Mesothelial cell of epicardium (in vitro differentiated cells): ENCODE results near the gene PPP1R7. TPM values are rescaled to one million over a fixed set of nuclear protein-coding genes. Genes with fewer than 3 reads are reported as not detected.

Source experiments
- DNase-seq, 2 experiments: peaks; one replicate each; pipeline ENCODE4 v3.0.0; 2021; ENCODE audit warnings: low spot score in 2 of 2; ENCODE audit not compliant: unreplicated experiment in 2 of 2
- H3K27ac Mint-ChIP-seq: 2 replicates; pipeline ENCODE4 v1.8.0; 2021; ENCODE audit warnings: mixed read lengths
- H3K27me3 Mint-ChIP-seq: 2 replicates; pipeline ENCODE4 v1.8.0; 2021; ENCODE audit warnings: low read depth, mixed read lengths
- H3K36me3 Mint-ChIP-seq: 2 replicates; pipeline ENCODE4 v1.8.0; 2021; ENCODE audit warnings: mixed read lengths
- H3K4me1 Mint-ChIP-seq: 2 replicates; pipeline ENCODE4 v1.8.0; 2021; ENCODE audit warnings: mixed read lengths
- H3K4me3 Mint-ChIP-seq: 2 replicates; pipeline ENCODE4 v1.8.0; 2021; ENCODE audit warnings: mild to moderate bottlenecking, moderate library complexity, mixed read lengths
- H3K9me3 Mint-ChIP-seq: 2 replicates; pipeline ENCODE4 v1.8.0; 2021; ENCODE audit warnings: mixed read lengths
- CTCF ChIP-seq: fragments of 200-600 bp; sonication (generic); IDR thresholded peaks from one replicate; pipeline ENCODE4 v1.5.0; 2021; ENCODE audit warnings: antibody characterized with exemption; ENCODE audit not compliant: unreplicated experiment
- total RNA-seq: library from RNA; stranded (reverse); gene quantifications from 3 replicates; pipeline ENCODE4 v1.2.1, GENCODE V29; 2021

Gene PPP1R7
- total RNA-seq, 1 donor from 2014 or later = 37.3 TPM

- no peak for TF ChIP-seq CTCF
- H3K36me3 Mint-ChIP-seq = no peaks in the 10 kb centered on the region
- H3K4me1 Mint-ChIP-seq = no peaks in the 10 kb centered on the region
Measured at GRCh38 chr2:241204490-241204889, 54.2 kb downstream of the PPP1R7 start.

GRCh38 chr2:241205086-241205485 lies 54.8 kb downstream of the PPP1R7 start:
- DNase-seq = no peak
- TF ChIP-seq CTCF = no peak
- Mint-ChIP-seq H3K36me3 (no peaks in the 10 kb centered on the region), H3K4me3 (no peak overlapping the region), H3K27me3 (no peaks in the 10 kb centered on the region), H3K4me1 (no peaks in the 10 kb centered on the region), H3K9me3 (no peaks in the 10 kb centered on the region), H3K27ac (no peak overlapping the region)

More at GRCh38 chr2:241204490-241204889, 54.2 kb downstream of the PPP1R7 start:
- Mint-ChIP-seq H3K27me3 (no peaks in the 10 kb centered on the region), H3K27ac (no peak overlapping the region), H3K9me3 (no peaks in the 10 kb centered on the region), H3K4me3 (no peak overlapping the region)
- no peak for DNase-seq

- no peaks in the 10 kb centered on the region for H3K4me1 Mint-ChIP-seq
- H3K4me3 Mint-ChIP-seq = no peak overlapping the region
- H3K36me3 Mint-ChIP-seq = no peaks in the 10 kb centered on the region
- no peak overlapping the region for H3K27ac Mint-ChIP-seq
- peaks cover 9% of the 10 kb centered on the region for H3K27me3 Mint-ChIP-seq
- TF ChIP-seq CTCF = no peak
- no peak for DNase-seq
- H3K9me3 Mint-ChIP-seq = no peaks in the 10 kb centered on the region
Measured at GRCh38 chr2:241207151-241207550, 56.9 kb downstream of the PPP1R7 start.

- H3K27me3 Mint-ChIP-seq = peaks cover 10% of the 10 kb centered on the region
- TF ChIP-seq CTCF = no peak
- no peak for DNase-seq
- H3K9me3 Mint-ChIP-seq = no peaks in the 10 kb centered on the region
- no peaks in the 10 kb centered on the region for H3K4me1 Mint-ChIP-seq
- no peak overlapping the region for H3K4me3 Mint-ChIP-seq
- no peak overlapping the region for H3K27ac Mint-ChIP-seq
- H3K36me3 Mint-ChIP-seq = no peaks in the 10 kb centered on the region
Measured at GRCh38 chr2:241207641-241208040, 57.4 kb downstream of the PPP1R7 start.

- no peak overlapping the region for H3K4me3 Mint-ChIP-seq
- H3K9me3 Mint-ChIP-seq = no peaks in the 10 kb centered on the region
- H3K36me3 Mint-ChIP-seq = no peaks in the 10 kb centered on the region
- H3K4me1 Mint-ChIP-seq = no peaks in the 10 kb centered on the region
- H3K27ac Mint-ChIP-seq = no peak overlapping the region
- TF ChIP-seq CTCF = no peak
- DNase-seq = no peak
- H3K27me3 Mint-ChIP-seq = peaks cover 11% of the 10 kb centered on the region
Measured at GRCh38 chr2:241208058-241208457, 57.8 kb downstream of the PPP1R7 start.

- Mint-ChIP-seq H3K27me3 (peaks cover 14% of the 10 kb centered on the region), H3K36me3 (no peaks in the 10 kb centered on the region), H3K27ac (no peak overlapping the region), H3K4me1 (no peaks in the 10 kb centered on the region), H3K4me3 (no peak overlapping the region), H3K9me3 (no peaks in the 10 kb centered on the region)
- no peak for TF ChIP-seq CTCF
- no peak for DNase-seq
Measured at GRCh38 chr2:241209271-241209670, 59.0 kb downstream of the PPP1R7 start.
